Stimulated activated CD8-positive, alpha-beta memory T cell treated with anti-CD3 and anti-CD28 coated beads, Interleukin-2, amount 100 ng/mL, for 1 hour (primary cell): Measurements from ENCODE around the gene RGS16.
A peak's percentile ranks its signal among the peaks of the same experiment; 100 is the strongest.
"Not testable (repeated sequence)": the region's sequence is repeated elsewhere in the genome, so short reads cannot be mapped to it uniquely, and the experiment has no call there.

Experiments
- DNase-seq, 2 donors: peaks; one replicate each; pipeline ENCODE4 v3.0.0-alpha.2; 2020; ENCODE audit warnings: low read depth in 2 of 2

Gene RGS16

GRCh38 chr1:182604175-182605164, at the start of gene RGS16:
TSS of gene RGS16 (minus strand) at chr1:182604389. CDS start at chr1:182604259, 130 bp downstream.
- DNase-seq = peak; percentile 71 to 77

GRCh38 chr1:182653986-182654385, 49.8 kb upstream of the RGS16 start:
- no peak for DNase-seq

- no peak for DNase-seq
These were observed 48.7 kb upstream of the RGS16 start for GRCh38 chr1:182652933-182653332.

GRCh38 chr1:182651339-182651724, 47.1 kb upstream of the RGS16 start:
- no peak for DNase-seq

GRCh38 chr1:182650678-182651338, 46.6 kb upstream of the RGS16 start:
- no peak for DNase-seq

- no peak for DNase-seq
These were observed 44.9 kb upstream of the RGS16 start for GRCh38 chr1:182649041-182649440.

GRCh38 chr1:182646739-182647138, 42.5 kb upstream of the RGS16 start:
- no peak for DNase-seq

GRCh38 chr1:182644886-182645285, 40.7 kb upstream of the RGS16 start:
- DNase-seq = no peak

- DNase-seq = no peak
These were observed 39.5 kb upstream of the RGS16 start for GRCh38 chr1:182643699-182644098.

GRCh38 chr1:182642461-182642860, 38.3 kb upstream of the RGS16 start:
- DNase-seq = no peak

GRCh38 chr1:182641561-182641960, 37.4 kb upstream of the RGS16 start:
- no peak for DNase-seq

GRCh38 chr1:182639330-182639729, 35.1 kb upstream of the RGS16 start:
- no peak for DNase-seq

- no peak for DNase-seq
These were observed 33.6 kb upstream of the RGS16 start for GRCh38 chr1:182637769-182638168.

GRCh38 chr1:182635871-182636270, 31.7 kb upstream of the RGS16 start:
- no peak for DNase-seq

GRCh38 chr1:182634306-182635072, 30.3 kb upstream of the RGS16 start:
- no peak for DNase-seq

- no peak for DNase-seq
These were observed 29.6 kb upstream of the RGS16 start for GRCh38 chr1:182633657-182634281.

- no peak for DNase-seq
These were observed 28.8 kb upstream of the RGS16 start for GRCh38 chr1:182633031-182633430.

GRCh38 chr1:182632441-182632857, 28.3 kb upstream of the RGS16 start:
- DNase-seq = not testable (repeated sequence)

- no peak for DNase-seq
These were observed 27.8 kb upstream of the RGS16 start for GRCh38 chr1:182631954-182632353.

GRCh38 chr1:182631053-182631677, 27.0 kb upstream of the RGS16 start:
- DNase-seq = no peak

GRCh38 chr1:182630586-182630985, 26.4 kb upstream of the RGS16 start:
- no peak for DNase-seq
